Midbrain (tissue), 1 donor: ENCODE measurements around the gene ECT2L.
"Not testable (repeated sequence)": the region's sequence is repeated elsewhere in the genome, so short reads cannot be mapped to it uniquely, and the experiment has no call there.

Experiments used
- DNase-seq: peaks from one replicate; lab custom pipeline; 2025; lab: John Stamatoyannopoulos, UW

ECT2L gene

GRCh38 chr6:138931660-138932059 is 135.8 kb downstream of the ECT2L start:
- no peak for DNase-seq

DNA sequence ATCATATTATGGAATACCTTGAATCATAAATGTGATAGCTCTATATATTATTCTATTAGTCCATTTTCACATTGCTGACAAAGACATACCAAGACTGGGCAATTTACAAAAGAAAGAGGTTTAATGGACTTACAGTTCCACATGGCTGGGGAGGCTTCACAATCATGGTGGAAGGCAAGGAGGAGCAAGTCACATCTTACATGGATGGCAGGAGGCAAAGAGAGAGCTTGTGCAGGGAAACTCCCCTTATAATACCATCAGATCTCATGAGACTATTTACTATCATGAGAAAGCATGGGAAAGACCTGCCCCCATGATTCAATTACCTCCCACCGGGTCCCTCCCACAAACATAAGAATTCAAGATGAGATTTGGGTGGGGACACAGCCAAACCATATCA is 141.0 kb downstream of the ECT2L start:
- not testable (repeated sequence) for DNase-seq

- no peak for DNase-seq
Observed at GRCh38 chr6:138943089-138943625, 147.3 kb downstream of the ECT2L start.

DNA sequence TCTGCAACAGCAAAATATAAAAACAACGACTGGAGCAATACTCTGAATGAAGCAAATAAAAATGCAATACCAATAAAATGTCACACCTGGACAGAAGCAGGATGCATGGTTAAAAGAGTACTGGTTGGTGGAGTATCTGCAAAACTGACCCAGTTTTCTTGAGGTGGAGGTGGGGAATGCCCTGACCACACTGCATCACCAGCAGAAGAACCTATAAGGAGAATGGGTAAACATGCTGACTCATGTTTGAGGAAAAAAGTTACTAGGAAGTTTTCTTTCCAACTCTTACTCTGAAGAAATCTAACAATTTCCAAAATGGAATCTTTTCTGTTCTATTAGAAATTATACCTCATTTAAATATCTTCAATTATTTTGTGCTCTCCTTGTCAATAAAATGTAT is 148.5 kb downstream of the ECT2L start:
- no peak for DNase-seq

DNA sequence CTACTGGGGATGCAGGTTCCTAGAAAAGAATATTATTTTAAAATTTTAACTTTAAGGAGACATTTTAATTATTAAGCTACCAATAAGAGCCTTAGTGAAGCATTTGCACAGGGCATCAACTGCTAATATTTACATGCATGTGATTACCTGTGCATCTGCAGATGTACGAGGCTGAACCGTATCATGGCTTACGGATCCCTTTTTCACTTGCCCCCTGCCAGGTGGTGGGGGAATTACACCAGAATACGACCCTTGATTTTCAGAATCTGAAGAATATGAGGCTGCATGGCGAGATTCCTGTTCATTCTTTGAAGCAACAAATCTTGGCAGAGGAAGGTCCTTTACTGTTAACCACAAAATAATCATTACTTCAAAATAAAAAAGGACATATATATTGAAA is 149.5 kb downstream of the ECT2L start:
- DNase-seq, result no peak

- no peak for DNase-seq
Observed at GRCh38 chr6:138948004-138948403, 152.1 kb downstream of the ECT2L start.

GRCh38 chr6:138948546-138949179 is 152.8 kb downstream of the ECT2L start:
- no peak for DNase-seq

- DNase-seq, result no peak
Observed at GRCh38 chr6:138953451-138953850, 157.6 kb downstream of the ECT2L start.
